NCI-H2196 treated with DMSO at 0.1 percent for 48 hours (cell line): ENCODE data around the gene RALGPS1.
A peak's percentile ranks its signal among the peaks of the same experiment; 100 is the strongest.

ENCODE experiments used
- DNase-seq: peaks from one replicate; lab custom pipeline; 2025; ENCODE audit not compliant: unreplicated experiment; lab: John Stamatoyannopoulos, UW

The RALGPS1 gene

DNA sequence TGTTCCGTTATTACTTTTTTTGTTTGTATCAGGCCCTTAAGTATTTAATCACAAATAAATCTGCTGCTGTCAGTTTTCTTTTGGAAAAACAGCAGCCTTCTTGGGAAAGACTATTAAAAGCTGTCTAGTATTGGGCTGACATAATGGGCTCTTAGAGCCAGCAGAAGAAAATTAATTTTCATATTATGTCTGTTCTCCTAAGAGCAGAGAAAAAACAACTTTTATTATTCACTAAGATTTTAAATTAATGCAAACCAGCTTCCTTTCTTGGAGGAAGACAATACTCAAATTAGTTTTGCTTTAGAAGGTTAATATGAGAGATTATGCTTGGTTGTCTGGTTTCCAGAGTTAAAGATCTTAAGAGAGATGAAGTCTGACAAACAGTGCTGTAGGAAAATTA lies 319.4 kb downstream of the RALGPS1 start:
- DNase-seq = no peak

DNA sequence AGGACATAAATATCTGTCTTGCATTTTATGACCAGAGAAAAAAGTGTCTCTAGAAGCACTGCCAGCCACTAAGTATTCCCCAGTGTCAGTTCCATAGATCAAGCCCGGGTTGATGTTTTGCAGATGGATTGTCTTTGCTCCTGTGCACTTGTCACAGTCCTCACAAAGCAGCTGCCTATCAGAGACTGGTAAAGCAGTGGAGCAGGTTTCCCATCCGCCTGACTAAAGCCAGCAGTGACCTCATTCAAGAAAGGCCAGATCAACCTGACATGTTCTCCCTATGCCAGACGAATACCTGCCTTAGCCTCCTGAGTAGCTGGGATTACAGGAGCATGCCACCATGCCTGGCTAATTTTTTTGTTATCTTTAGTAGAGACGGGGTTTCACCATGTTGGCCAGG lies 323.2 kb downstream of the RALGPS1 start:
- no peak for DNase-seq

DNA sequence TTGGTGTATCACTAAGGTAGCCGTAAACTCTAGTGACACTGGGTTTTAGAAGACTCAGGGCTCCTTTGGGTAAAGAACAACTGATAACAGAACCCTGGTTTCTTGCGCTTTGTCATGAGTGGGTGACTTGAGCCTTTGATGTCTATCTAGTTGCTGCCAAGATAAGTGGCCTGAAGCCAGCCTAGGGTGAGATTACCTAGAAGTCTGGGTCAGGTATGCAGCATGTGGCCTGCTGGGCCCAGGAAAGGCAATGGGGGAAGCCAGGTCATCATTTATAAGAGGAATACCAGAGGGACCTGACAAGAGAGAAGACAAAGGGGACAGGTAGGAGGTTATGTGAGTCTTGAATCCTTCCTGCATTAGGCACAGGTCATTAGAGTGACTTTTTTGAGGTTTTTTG lies 326.8 kb downstream of the RALGPS1 start:
- no peak for DNase-seq

DNA sequence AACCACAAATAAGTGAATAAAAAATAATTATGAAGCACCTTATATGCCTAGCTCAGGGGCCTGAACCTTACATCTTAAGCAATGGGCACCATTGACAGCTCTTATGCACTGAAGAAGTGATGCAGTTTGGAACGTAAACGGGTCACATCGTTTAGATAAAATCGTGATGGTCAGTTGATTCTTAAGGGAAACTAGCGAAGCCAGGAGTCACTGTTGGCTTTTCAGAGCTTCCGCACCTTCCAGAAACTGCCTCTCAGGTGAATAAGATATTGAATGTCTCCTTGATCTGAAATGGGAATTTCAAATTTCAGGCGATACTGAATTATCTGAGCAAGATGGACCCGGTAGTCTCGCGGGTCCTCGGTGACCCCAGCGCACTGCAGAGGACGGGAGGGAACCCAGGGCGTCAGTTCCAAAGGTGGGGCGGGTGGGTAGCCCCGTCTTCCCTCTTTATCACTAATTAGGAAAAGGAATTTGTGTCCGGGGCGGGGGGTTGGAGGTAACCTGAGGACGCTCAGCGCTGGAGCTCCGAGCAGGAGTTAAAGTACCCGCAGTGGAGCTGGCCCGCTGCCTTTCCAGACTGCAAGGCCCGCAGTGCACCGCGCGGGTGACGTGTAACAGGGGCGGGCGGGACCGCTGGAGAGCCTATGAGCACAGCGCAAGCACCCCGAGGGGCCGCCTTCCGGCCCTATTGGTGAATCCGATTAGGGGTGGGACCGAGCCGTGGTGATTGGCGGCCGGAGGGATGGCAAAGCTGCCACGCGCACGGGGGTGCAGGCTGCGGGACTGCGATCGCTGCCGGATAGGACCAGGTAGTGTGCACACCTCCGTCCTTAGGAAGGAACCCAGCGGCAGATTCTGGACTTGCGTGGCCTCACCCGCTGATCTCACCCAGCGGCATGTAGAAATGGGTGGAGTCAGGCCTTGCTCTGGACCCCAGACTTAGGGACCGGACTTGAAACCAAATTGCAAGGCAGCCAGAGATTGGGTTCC lies 330.3 kb downstream of the RALGPS1 start:
- DNase-seq = peak; percentile 91

DNA sequence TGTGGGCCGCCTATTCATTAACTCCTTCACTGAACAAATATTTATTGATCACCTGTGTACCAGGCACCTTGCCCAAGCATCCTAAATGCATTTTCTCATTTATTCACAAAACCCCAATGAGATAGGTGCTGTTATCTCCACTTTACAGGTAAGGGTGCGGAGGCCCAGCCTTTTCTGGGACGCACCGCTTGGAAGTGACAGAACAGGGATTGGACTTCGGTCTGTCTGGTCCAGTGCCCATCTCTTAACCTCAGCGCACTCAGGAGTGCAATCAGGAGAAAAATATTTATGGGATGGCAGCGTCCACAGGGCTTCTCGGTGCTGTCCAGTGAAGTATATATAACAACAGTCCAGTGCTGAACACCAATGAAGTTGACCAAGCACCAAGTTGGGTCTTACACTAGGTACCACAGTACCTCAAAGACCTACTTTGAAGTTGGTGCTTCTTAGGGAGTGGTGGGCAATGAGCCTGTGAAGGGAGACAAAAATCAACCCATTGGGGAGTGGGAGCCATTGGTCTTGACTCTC lies 331.1 kb downstream of the RALGPS1 start:
- no peak for DNase-seq

DNA sequence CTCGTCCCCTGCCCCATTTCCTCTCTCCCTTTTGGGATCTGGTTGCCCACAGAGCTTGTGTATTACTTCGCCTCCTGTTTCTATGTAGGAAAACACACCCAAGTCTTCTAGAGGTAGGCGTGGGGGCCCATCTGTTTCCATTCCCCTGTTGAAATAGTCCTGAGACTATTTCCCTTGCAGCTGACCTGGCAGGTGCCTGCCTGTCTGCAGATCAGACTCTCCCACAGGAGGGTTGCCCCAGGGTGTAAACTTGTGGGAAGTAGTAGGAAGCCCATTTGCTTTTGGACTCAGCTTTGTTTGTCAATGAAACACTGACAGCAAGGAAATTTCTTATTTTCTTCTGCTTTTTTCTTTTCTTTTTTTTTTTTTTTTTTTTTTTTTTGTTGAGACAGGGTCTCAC lies 333.7 kb downstream of the RALGPS1 start:
- no peak for DNase-seq

DNA sequence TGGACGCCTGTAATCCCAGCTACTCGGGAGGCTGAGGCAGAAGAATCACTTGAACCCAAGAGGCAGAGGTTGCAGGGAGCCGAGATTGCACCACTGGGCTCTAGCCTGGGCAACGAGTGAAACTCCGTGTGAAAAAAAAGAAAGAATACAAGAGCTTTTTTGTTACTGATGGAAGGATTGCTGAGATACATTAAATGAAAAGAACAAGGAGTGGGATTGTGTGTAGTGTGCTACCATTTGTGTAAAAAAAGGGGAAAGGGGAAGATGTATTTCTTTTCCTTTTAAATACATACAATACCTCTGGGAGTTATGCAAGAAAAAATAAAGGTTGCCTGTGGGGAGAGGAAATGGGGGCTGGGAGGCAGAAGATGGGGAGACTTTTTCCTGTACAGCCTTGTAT lies 335.3 kb downstream of the RALGPS1 start:
- DNase-seq = no peak

DNA sequence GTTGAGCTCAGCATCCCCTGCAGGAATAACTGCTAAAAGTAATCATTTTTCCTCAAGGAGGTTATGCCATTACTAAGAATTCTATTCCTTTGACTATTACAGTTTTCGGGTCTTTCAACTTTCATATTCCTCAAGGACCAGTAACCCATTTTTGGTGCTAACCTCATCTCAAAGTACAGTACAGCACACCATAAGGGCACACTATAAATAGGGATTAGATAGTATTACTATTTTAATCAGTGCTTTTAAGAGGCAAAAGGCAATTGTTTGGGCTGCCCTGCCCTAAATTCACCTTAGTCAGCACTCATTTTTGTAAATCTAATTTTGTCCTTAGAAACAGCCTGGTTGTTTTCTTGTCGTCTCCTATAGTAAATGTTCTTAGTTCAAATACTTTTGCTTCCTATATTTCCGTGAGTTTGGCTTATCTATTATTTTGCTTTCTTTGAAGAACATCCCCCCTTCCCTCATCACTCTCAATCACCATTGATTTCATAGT lies 336.4 kb downstream of the RALGPS1 start:
- DNase-seq = no peak

DNA sequence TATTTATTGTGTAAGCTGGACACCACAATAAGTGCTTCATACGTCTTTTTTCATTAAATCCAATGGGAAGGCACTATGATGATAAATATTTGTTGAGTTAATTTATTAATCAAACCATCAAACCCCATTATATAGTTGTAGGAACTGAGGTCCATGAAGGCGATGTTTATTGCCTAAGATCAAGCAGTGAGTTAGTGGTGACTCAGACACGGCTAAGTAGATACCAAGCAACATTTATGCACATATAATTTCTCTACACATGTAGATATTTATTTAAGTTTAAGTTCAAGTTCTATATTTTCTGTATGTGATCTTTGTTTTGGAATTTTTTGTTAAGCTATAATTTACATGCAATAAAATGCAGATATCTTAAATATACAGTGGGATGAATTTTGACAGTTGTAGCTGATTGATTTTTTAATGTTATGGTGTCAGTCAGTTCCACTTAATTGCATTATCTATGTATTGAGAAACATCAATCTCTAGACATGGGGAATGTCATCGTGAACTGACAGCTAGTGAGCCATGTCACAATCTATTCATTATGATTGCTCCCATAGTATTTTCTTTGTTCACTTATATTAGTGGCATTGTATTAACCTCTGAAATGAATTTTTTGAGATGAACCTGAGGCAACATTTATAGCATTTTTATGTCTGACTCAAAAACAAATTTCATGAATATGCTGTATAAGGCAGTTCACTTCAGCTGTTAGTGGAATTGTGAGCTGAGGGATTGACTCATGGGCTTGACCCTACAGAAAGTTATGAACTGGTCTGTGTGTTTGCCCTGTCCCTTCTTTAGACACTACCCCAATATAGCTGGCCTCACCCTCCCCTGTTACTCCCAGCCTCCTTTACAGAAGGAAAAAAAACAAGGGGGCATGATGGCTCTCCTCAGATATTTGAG lies 338.1 kb downstream of the RALGPS1 start:
- no peak for DNase-seq

DNA sequence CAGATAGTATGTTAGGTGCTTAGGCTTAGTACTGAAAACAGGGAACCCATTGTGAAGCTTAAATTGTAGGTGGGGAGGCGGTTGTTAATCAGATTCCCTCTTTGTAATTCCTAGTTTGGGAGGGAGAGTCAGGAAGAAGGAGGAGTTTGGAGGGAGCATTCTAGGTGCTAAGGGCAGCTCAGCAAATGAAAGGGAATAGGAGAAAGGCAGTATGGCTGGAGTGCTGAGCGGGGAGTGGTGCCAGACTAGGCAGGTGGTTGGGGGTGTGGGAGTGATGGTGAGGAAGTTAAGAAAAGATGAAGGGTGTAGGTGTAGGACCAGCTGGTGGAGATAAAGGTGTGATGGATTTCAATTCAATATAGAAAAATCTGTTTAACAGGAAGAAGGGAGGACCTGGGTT lies 338.9 kb downstream of the RALGPS1 start:
- no peak for DNase-seq

DNA sequence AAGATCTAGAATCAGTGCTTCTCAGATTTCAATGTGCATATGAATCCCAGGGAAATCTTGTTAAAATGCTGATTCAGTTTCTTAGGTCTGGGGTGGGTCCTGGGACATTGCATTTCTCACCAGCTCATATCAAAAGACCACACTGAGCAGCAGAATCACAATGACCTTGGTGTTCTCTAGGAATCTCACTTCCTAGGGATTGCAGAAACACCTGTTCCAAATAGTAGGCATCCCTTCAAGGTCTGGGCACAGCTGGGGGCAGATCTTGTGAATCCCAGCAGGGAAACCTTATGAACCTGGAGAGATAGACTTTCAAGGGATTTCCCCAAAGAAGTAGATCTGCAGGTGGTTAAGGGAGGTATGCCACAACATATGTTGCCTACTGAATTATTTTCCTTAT lies 341.1 kb downstream of the RALGPS1 start:
- no peak for DNase-seq

DNA sequence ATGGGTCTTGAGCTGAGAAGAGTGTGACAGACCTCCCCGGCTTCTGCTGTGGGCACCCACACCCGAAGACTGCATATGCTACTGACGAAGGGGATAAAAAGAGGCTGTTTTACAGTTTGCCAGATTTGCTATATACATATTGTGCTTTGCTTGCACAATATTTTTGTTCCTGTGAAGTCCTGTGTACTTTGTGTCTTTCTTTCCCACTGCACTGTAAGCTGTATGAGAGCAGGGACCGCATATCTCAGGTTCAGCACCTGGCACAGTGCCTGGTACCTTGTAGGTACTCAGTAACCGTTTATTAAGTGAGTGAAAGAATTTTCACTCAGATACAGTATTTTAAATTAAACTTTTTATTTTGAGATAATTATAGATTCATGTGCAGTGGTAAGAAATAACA lies 341.7 kb downstream of the RALGPS1 start:
- no peak for DNase-seq

DNA sequence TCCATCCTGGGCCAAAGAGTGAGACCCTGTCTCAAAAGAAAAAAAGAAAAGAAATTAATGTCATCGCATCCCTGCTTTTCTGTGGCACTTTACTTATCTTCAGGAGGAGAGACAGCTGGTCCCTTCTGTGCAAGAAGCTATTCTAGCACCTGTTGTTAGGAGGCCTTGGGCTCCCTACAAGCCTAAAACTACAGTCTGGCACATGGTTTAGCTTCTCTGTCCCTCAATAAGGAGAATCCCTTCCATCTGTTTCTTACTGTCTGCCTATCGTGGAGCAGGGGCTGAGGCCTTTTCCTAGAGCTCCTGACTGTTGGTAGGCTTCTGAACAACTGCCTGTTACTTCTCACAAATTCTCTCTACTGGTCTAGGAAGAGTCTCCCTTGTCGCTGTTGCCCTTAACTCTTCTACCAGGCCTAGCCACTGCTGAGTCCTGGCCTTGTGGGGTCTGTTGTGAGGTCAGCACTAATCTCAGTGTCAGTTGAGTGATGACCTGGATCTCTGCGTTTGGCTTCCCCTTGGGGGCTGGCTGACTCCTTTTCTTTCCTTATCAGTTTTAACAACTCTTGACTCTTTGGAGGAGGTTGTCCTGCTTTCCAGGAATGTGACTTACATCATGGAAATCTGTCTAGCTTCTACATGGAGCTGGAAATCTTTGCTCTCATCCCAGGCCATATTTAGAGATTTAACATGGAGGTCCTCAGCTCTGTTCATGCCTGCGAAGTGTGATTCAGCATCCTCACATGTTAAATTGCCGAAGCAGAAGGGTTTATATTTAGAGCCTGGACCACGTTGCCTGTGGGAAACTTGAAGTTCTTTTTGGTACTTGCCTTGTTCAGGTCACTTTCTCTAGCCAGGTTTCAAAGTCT lies 344.3 kb downstream of the RALGPS1 start:
- DNase-seq = no peak

DNA sequence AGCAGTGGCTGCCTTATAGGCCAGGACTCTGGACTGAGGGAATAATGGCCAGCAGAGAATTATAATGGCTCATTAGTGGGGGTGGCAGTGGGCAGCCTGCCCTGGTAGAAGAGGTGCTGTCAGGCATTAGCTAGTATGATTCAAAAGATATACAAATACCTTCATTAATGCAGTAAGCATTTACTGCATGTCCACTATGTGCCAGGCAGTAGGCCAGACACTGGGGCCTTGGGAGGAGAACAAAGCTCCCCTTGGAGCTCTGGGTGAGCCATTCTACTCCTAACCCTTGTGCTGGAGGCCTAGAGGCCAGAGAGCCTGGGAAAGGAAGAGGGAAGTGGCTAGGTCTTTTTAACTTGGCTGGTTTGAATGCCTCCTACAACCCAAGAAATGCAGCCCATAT lies 348.0 kb downstream of the RALGPS1 start:
- no peak for DNase-seq

DNA sequence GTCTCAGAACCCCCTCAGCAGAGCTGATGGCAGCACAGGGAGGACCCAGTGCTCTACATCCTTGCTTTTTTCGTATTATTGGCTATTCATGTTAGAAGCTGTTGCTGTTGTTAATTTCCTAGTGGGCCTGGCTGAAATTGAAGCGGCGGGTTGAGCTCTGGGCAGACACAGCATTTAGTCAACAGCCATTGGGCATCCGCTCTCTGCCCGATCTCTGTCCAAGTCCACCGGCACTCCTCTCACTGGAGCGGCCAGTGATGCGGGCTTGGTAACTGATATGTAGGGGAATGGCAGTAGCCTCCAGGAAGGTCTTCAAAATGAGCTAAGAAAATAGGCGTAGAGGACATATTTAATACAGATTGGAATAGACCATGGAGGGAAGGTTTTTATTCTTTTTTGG lies 348.7 kb downstream of the RALGPS1 start:
- DNase-seq = no peak

DNA sequence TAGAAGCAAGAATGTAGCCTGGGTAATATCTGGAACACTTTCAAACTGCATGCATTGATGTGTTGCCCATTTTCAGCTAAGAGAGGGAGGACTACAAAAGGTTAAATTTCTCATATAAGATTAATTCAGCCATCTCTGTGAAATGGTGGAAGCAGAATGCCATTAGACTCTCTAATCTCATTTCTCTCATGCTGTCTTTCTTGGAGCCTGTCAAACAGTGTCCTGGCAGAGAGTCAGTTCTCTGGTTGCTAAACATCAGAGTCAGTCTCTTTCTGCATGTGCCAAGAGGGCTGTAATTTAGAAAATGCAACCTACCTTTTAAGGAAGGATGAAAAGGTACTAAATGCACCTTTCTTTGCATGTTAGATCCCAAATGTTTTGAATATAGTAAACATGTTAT lies 349.1 kb downstream of the RALGPS1 start:
- DNase-seq = no peak

DNA sequence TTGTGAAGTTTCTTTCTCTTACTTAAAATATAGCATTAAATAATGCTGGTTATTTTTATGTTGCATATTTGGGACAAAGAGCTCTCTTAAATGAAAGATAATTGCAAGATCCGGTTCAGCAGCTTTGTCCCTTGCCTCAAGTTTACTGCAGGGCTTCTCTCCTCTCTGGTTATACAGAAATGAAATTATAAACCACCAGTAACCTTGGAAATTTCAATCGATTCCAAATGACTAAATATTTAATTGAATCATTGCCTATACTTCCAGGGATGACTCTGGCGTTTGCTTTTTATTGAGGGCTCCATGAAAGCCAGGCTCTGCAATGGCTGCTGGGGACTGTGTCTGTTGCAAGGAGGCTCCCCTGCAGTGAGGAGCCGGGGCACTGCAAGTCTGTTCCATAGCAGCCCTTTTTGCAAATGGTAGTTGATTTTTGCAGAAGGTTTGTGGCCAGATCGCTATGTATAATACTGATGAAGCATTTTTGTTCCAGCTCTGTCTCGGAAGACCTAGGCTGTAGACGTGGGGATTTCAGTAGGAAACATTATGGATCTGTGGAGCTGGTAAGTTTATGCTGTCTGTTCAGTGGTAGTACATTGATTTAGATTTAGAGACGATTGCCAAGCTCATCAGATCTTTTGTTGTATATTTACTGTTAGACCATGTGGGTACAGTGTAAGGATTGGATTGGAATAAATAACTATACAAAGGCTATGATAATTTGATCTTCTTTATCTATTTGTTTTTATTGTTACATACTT lies 350.1 kb downstream of the RALGPS1 start, which contains the start of gene GARNL3:
TSS of gene GARNL3 (plus strand) at position 313 of the 758 bp plus-strand sequence. CDS start at position 417, 104 bp downstream.
- DNase-seq = no peak

DNA sequence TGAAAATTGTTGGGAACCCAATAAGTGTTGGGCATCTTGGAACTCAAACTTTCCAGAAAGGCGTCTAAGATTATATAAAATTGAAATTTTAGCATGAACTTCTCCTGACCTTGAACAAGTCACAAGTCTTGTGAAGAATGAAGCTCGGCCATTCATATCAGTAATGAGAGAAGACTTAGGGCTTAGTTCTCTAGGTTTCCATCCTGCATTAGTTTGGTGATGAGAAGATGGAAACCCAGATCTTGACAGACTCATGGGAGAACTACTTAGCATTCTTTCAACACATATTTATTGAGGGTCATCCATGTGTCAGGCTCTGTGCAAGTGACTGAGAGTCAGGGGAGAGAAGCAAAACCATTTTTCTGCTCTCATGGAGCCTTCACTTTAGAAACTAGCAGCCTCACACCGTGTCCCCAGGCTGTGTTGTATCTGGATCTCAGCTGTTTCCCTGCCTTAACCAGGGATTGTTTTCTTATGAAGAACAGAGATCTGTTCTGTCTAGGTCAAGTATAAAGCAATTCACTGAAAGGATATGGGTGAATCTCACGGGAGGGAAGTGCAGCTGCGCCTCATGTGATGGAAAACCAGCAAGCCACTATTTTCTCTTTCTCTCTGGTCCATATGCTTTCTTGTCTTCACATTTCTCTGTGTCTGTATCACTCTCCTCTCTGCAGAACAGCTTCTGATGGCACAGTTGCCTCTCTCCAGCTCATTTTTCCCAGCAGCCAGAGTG lies 353.4 kb downstream of the RALGPS1 start:
- no peak for DNase-seq

DNA sequence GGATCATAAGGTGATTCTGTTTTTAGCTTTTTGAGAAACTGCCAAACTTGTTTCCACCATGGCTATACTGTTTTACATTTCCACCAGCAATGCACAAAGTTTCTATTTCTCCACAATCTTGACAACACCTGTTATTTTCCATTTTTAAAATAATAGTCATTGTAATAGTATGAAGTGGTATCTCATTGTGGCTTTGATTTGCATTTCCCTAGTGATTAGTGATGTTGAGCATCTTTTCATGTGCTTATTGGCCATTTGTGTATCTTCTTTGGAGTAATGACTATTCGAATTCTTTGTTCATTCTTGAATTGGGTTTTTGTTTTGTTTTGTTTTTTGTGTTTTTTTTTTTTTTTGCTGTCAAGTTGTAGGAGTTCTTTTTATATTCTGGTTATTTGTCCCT lies 354.9 kb downstream of the RALGPS1 start:
- no peak for DNase-seq
